Nephron (organoid): ENCODE data around the gene AS3MT.

ENCODE experiments used
- H3K27ac Mint-ChIP-seq, 3 experiments: 2 replicates each; pipeline ENCODE4 v1.8.0; 2020; ENCODE audit warnings: mixed read lengths in 3 of 3, mild to moderate bottlenecking in 2 of 3, moderate library complexity in 1 of 3
- H3K27me3 Mint-ChIP-seq: 2 replicates; pipeline ENCODE4 v1.8.0; 2021; ENCODE audit warnings: low read depth, mild to moderate bottlenecking, moderate library complexity, mixed read lengths
- H3K36me3 Mint-ChIP-seq: 2 replicates; pipeline ENCODE4 v1.8.0; 2020; ENCODE audit warnings: low read depth, mixed read lengths
- H3K4me1 Mint-ChIP-seq: 2 replicates; pipeline ENCODE4 v1.8.0; 2020; ENCODE audit warnings: mixed read lengths
- H3K4me3 Mint-ChIP-seq, 3 experiments: 2 replicates each; pipeline ENCODE4 v1.8.0; 2020; ENCODE audit warnings: mild to moderate bottlenecking in 3 of 3, mixed read lengths in 3 of 3, moderate library complexity in 2 of 3
- H3K9me3 Mint-ChIP-seq: 2 replicates; pipeline ENCODE4 v1.8.0; 2020; ENCODE audit warnings: mixed read lengths
- TF ChIP-seq, protein P1 (sequence below), 3 experiments: fragments of 200-600 bp; sonication (generic); IDR thresholded peaks; one replicate each; pipeline ENCODE4 v1.5.0; 2021; ENCODE audit warnings: antibody characterized with exemption in 3 of 3; ENCODE audit not compliant: unreplicated experiment in 3 of 3

AS3MT gene

DNA sequence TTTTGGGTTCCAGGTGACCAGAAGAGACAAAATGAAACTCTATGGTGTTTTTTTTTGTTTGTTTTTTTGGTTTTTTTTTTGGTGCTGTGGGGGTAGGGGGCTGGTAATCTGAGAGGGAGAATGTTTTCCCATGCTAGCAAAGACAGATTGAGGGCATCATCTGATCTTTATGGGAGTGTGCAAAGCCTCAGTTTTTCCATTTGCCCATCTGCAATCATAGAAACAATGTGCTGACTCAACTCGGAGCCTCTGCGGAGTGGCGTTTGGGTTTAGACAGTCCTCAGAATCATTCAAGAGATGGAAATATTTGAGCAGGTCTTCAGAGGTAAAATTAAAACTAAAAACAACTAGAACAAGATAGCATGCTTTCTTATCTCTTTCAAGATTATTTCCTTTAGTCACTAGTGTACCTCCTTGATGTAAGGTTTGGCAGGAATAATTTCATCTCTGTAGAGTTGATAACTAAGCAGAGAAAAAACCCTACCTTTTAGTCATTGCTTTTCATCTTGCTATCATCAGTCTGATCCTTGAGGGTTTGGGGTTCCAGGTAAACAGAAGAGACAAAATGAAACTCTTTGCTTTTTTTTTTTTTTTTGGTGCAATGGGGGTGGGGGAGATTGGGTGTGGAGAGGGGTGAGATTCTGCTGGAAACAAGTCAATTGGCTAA, 66.8 kb downstream of the AS3MT start:
- Mint-ChIP-seq H3K27me3 (no peaks in the 10 kb centered on the region), H3K27ac (no peak overlapping the region), H3K36me3 (peaks cover 9% of the 10 kb centered on the region), H3K4me3 (no peak overlapping the region), H3K9me3 (peaks cover 11% of the 10 kb centered on the region), H3K4me1 (no peaks in the 10 kb centered on the region)
- TF ChIP-seq, protein P1, sequence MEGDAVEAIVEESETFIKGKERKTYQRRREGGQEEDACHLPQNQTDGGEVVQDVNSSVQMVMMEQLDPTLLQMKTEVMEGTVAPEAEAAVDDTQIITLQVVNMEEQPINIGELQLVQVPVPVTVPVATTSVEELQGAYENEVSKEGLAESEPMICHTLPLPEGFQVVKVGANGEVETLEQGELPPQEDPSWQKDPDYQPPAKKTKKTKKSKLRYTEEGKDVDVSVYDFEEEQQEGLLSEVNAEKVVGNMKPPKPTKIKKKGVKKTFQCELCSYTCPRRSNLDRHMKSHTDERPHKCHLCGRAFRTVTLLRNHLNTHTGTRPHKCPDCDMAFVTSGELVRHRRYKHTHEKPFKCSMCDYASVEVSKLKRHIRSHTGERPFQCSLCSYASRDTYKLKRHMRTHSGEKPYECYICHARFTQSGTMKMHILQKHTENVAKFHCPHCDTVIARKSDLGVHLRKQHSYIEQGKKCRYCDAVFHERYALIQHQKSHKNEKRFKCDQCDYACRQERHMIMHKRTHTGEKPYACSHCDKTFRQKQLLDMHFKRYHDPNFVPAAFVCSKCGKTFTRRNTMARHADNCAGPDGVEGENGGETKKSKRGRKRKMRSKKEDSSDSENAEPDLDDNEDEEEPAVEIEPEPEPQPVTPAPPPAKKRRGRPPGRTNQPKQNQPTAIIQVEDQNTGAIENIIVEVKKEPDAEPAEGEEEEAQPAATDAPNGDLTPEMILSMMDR (IDR thresholded peaks at IDR 0.05; ENCODE audit: unreplicated experiment in 3 of 3) = no peak

DNA sequence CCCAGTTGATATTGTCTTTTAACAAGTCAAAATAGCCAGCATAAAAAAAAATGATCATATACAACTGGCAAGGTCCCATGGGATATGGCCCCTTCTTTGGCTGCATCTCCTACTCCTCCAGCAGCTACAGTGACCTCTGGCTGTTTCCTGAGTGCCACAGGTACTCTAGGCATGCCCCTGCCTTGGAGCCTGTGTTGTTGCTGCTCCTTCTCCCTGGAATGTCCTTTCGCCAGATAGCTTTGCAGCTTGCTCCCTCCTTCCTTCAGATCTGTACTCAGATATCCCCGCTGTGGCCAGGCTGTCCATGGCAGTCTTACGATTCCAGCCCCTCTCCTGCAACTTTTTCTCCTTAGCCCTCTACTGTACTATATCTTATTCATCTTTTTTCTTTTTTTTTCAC, 72.1 kb downstream of the AS3MT start:
- no peak overlapping the region for H3K4me3 Mint-ChIP-seq
- H3K9me3 Mint-ChIP-seq = no peaks in the 10 kb centered on the region
- H3K27ac Mint-ChIP-seq = no peak overlapping the region
- H3K27me3 Mint-ChIP-seq = no peaks in the 10 kb centered on the region
- H3K36me3 Mint-ChIP-seq = peaks cover 4% of the 10 kb centered on the region
- TF ChIP-seq, protein P1 (IDR thresholded peaks at IDR 0.05; ENCODE audit: unreplicated experiment in 3 of 3) = no peak
- H3K4me1 Mint-ChIP-seq = no peaks in the 10 kb centered on the region

DNA sequence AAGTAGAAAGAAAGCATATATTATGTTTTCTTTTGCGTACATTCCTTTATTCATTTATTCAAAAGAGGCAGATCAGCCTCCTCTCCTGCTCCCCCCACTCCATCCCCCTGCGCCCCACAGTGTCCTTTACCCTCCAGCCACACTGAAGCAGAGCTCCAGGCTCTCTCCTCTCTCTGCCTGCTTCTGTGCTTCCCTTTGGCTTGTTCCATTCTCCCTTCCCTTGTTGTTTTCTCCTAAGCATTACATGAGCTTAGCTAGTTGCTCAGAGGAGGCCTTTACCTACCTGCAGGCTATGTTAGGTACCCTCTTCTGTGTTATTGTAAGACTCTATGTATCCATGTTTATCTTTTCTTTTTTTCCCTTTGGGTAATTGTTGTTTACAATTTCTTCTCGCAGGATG, 76.2 kb downstream of the AS3MT start:
- Mint-ChIP-seq H3K27me3 (no peaks in the 10 kb centered on the region), H3K4me3 (no peak overlapping the region), H3K27ac (peak overlapping the region in 1 of 3 experiments; percentile 31), H3K9me3 (no peaks in the 10 kb centered on the region), H3K36me3 (peaks cover 4% of the 10 kb centered on the region), H3K4me1 (no peaks in the 10 kb centered on the region)
- TF ChIP-seq, protein P1 (IDR thresholded peaks at IDR 0.05; ENCODE audit: unreplicated experiment in 3 of 3) = no peak

DNA sequence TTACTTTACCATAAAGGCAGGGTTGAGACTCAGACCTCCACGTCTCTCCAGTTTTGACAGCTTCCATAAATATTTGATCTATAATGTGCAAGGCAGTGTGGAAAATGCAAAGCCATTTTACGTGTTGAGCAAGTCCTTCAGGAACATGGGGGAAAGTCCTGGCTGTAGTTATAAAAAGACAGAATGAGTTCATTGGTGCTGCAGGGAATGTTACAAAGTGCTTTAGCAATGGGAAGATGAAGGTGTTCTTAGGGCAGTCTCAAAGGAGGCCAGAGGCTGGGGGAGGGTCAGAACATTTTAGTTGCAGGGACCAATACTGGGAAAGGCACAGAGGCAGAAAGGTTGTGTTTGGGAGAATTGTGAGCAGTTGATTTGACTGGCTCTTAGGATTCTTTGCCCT, 76.7 kb downstream of the AS3MT start:
- Mint-ChIP-seq H3K4me3 (no peak overlapping the region), H3K36me3 (peaks cover 4% of the 10 kb centered on the region), H3K27me3 (no peaks in the 10 kb centered on the region), H3K9me3 (no peaks in the 10 kb centered on the region), H3K27ac (peak overlapping the region in 1 of 3 experiments; percentile 31), H3K4me1 (no peaks in the 10 kb centered on the region)
- TF ChIP-seq, protein P1 (IDR thresholded peaks at IDR 0.05; ENCODE audit: unreplicated experiment in 3 of 3) = no peak

DNA sequence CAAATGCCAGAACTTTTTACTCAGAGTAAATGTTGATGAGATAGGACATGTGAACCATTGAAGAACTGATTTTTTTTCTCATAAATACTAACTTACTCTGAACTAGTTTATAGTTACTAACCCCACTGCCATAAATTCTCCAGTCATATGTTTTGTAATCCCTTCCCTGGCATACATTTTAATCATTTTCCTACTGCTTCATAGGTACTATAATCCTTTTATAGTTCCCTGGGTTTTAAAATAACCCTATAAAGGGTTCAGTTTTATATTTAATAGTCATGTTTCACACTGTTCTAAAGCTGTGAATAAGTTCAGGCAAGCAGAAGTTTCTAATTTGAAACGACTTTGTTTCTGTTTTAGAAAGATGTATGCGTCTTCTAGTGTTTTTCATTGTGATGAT, 77.7 kb downstream of the AS3MT start:
- Mint-ChIP-seq H3K9me3 (no peaks in the 10 kb centered on the region), H3K4me1 (no peaks in the 10 kb centered on the region), H3K27me3 (no peaks in the 10 kb centered on the region), H3K4me3 (no peak overlapping the region), H3K27ac (peak overlapping the region in 1 of 3 experiments; percentile 31), H3K36me3 (no peaks in the 10 kb centered on the region)
- TF ChIP-seq, protein P1 (IDR thresholded peaks at IDR 0.05; ENCODE audit: unreplicated experiment in 3 of 3) = no peak

DNA sequence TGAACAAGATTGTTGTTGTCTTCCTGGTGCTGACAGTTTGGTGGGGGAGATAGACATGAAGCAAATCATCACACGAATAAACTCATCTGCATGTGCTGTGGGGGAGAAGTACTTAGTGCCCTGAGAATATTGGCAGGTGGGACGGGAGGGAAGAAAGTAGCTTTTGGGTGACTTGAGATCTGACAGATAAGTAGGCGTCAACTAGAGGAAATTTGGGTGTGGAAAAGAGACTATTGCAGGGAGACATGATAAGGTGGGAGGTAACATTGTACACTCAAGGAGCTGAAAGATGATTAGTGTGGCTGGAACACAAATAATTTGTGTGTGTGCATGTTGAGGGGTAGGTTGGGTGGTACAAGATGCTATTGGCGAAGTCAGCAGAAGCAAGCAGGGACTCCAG, 78.9 kb downstream of the AS3MT start:
- Mint-ChIP-seq H3K36me3 (no peaks in the 10 kb centered on the region), H3K27ac (no peak overlapping the region), H3K27me3 (no peaks in the 10 kb centered on the region), H3K4me3 (no peak overlapping the region), H3K9me3 (no peaks in the 10 kb centered on the region), H3K4me1 (no peaks in the 10 kb centered on the region)
- TF ChIP-seq, protein P1 (IDR thresholded peaks at IDR 0.05; ENCODE audit: unreplicated experiment in 3 of 3) = no peak
